ENCODE results near the gene ATP8B2.
"Not testable (repeated sequence)": the region's sequence is repeated elsewhere in the genome, so short reads cannot be mapped to it uniquely, and the experiment has no call there.

Gene ATP8B2, protein sequence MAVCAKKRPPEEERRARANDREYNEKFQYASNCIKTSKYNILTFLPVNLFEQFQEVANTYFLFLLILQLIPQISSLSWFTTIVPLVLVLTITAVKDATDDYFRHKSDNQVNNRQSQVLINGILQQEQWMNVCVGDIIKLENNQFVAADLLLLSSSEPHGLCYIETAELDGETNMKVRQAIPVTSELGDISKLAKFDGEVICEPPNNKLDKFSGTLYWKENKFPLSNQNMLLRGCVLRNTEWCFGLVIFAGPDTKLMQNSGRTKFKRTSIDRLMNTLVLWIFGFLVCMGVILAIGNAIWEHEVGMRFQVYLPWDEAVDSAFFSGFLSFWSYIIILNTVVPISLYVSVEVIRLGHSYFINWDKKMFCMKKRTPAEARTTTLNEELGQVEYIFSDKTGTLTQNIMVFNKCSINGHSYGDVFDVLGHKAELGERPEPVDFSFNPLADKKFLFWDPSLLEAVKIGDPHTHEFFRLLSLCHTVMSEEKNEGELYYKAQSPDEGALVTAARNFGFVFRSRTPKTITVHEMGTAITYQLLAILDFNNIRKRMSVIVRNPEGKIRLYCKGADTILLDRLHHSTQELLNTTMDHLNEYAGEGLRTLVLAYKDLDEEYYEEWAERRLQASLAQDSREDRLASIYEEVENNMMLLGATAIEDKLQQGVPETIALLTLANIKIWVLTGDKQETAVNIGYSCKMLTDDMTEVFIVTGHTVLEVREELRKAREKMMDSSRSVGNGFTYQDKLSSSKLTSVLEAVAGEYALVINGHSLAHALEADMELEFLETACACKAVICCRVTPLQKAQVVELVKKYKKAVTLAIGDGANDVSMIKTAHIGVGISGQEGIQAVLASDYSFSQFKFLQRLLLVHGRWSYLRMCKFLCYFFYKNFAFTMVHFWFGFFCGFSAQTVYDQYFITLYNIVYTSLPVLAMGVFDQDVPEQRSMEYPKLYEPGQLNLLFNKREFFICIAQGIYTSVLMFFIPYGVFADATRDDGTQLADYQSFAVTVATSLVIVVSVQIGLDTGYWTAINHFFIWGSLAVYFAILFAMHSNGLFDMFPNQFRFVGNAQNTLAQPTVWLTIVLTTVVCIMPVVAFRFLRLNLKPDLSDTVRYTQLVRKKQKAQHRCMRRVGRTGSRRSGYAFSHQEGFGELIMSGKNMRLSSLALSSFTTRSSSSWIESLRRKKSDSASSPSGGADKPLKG

DNA sequence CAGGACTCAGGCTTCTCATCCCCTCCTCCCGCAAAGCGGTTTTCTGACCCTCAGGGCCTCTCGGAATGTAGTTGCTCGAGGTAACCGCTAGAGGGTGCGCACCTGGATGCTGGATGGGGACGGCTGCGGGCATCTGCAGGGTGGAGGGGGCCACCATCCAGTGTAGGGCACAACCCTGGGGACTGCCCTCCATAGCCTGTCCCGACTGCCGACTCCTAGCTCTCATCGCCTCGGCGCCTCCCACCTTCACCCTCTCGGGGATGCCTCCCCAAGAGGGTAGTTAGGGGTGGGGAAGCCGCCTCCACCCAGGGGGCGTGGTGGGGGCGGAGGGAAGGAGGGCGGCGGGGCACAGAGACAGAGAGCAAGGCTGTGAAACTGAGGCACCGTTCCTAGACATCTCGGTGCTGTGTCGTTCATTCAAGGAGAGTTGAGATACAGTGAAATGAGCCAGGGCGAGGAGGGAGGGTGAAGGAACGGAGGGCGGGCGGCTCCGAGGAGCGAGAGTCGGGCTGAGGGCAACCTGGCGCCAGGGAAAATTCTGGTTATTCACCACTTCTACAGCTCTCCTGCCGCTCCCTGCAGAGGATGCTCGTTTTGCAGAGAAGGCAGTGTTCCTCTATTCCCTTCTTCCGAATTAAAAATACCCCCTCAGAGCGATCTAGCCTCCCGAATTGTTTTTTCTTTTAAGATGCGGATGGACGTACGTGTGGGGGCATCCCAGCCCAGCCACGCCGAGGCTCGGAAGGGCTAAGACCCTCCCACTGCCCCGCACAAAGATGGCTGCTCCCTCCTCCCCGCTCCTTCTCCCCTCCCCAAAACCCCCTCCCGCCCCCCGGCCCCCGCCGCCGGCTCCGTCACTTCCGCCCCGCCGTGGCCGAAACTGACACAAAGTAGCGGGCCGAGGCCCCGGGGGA lies at the start of gene ATP8B2:
ATP8B2 (plus strand) TSS at position 857 of the 914 bp plus-strand sequence. CDS start 2,617 bp downstream, outside the sequence.
- DNase-seq: peak; percentile 74

DNA sequence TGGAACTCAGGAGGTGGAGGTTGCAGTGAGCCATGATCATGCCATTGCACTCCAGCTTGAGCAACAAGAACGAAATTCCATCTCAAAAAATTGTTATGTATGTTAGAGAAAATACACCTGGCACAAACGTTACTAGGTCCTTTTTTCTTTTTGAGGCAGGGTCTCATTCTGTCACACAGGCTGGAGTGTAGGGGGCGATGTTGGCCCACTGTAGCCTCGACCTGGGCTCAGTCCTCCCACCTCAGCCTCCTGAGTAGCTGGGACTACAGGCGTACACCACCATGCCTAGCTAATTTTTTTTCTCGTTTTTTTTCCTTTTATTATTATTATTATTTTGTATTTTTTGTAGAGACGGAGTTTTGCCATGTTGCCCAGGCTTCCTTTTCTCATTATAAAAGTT lies 48.5 kb upstream of the ATP8B2 start:
- DNase-seq: no peak

DNA sequence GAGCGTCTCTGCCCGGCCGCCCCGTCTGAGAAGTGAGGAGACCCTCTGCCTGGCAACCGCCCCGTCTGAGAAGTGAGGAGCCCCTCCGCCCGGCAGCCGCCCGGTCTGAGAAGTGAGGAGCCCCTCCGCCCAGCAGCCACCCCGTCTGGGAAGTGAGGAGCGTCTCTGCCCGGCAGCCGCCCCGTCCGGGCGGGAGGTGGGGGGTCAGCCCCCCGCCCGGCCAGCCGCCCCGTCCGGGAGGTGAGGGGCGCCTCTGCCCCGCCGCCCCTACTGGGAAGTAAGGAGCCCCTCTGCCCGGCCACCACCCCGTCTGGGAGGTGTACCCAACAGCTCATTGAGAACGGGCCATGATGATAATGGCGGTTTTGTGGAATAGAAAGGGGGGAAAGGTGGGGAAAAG lies 37.7 kb upstream of the ATP8B2 start:
- not testable (repeated sequence) for DNase-seq

DNA sequence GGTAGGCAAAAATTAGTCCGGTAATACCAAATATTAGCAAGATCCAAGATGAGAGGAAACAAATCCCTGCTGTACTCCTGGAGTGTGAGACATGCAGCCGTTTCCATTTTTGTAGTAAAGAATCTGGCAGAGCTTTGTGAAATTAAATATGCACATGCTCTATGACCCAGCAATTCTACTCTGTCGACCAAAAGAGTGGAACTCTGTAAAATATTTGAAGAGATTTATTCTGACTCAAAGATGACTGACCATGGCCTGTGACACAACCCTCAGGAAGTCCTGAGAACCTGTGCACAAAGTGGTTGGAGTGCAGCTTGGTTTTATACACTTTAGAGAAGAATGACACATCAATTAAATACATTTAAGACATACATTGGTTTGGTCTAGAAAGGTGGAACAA lies 36.7 kb upstream of the ATP8B2 start:
- no peak for DNase-seq

DNA sequence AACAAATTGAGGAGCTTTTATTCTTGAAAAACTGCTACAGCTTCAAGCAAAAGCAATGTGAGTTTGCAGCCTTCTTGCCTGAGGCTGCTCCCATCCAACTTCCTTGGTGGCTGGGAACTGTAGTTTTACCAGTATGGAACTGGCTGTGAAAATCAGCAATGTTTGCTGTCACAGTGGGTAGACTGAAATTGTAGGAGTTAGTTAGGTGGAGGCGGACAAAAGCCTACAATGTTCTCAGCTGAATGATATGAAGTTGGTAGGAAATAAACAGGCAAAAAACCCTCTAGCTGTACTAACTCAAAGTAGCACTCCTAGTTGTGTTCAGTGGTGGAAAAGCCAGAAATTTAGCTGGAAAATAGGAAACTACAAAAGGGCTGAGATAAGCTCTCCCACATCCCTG lies 34.4 kb upstream of the ATP8B2 start:
- DNase-seq: no peak

DNA sequence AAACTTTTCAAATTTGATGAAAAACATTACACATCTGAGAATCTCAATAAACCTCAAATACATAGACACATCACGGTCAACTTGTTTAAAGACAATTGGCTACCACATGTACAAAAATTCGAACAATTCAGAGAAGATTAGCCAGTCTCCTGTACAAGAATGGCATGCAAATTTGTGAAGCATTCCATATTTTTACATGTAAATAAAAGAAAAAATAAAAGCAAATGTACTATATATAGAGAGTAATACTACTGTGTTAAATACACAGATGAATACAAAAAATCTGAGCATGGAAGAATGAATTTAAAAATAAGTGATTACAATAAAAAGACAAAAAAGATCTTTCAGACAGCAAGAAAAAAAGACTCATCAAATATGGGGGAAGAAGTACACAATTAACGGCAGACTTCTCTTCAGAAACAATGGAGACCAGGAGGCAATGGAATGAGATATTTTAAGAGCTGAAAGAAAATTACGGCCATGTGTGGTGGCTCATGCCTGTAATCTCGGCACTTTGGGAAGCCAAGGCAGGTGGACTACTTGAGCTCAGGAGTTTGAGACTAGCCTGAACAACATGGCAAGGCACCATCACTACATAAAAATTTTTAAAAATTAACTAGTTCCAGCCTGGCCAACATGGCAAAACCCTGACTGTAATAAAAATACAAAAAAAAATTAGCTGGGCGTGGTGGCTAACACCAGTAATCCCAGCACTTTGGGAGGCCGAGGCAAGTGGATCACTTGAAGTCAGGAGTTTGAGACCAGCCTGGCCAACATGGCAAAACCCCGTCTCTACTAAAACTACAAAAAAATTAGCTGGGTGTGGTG lies 29.7 kb upstream of the ATP8B2 start:
- DNase-seq: peak; percentile 20

DNA sequence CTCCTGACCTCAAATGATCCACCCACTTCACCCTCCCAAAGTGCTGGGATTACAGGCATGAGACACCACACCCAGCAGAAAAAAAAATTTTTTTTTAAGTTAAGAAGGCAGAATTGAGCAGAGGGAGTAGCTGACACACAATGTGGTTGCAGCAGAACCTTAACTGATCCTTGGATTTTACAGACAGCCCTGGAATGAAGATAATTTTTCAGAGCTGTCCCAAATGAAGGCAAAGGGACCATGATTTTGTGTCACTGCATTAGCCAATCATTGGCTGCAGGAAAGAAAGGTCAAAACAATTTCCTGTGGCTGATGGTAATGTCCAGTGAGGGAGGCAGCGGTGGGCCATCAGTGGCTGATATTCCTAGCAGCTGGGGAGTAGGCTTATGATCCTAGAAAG lies 23.7 kb upstream of the ATP8B2 start:
- no peak for DNase-seq

DNA sequence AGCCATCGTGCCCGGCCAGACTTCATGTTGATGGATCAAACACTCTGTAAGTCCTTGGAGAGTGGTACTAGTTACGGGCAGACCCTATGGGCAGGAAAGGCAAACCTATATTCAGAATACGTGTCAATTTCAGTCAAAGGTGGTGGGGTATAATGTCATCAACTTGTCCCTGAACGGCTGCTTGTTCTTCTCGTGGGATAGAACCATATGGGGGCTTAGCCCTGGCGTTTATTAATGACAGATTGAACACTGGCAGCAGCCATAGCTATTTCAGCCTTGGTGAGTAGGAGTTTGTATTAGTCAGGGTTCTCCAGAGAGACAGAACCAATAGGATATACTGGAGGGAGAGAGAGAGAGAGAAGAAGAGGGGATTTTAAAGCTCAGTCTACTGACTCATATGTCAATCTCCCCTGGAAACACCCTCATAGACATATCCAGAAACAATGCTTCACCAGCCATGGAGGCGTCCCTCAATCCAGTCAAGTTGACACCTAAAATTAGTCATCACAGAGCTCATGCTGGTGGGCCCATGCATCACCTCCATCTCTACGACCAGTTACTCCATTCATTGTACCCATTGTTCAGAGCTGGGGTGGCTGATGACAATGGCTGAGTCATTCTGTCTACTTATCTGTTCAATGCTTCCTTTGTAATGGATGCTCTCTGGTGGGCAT lies 20.5 kb upstream of the ATP8B2 start:
- no peak for DNase-seq

DNA sequence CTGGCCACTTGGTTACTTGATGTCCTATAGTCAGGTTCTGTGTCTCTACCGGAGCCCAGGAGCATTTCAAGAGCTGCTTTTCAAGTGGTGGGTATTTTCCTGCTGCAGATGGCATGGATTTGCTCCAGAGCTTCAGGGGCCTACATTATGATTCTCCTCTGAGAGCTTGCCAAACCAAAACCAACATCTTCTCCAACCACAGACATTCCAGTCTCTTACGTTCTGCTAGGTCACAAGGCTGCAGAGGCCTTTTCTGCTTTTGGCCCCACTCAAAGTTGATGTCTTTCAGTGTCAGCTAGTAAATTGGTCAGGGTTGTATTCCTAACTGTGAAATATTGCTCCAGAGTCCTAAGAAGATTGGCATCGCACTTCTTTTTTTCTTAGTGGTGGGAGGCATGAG lies 19.2 kb upstream of the ATP8B2 start:
- DNase-seq: no peak

DNA sequence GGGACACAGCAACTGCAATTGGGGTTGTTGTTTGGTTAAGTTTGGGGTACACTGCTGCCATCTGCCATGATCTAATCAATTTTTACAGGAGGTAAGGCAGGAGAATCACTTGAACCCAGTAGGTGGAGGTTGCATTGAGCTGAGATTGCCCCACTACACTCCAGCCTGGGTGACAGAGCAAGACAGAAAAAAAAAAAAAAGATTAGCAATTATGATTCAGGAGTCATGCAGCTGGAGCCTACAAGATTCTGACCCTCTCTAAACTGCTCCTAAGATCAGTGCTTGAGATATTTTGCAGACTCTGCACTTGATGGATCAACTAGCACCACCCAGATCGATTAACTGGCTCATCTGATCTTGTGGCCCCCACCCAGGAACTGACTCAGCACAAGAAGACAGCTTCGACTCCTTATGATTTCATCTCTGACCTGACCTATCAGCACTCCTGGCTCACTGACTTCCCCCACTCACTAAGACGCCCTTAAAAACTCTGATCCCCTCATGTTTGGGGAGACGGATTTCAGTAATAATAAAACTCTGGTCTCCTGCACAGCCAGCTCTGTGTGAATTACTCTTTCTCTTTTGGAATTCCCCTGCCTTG lies 17.6 kb upstream of the ATP8B2 start:
- not testable (repeated sequence) for DNase-seq

DNA sequence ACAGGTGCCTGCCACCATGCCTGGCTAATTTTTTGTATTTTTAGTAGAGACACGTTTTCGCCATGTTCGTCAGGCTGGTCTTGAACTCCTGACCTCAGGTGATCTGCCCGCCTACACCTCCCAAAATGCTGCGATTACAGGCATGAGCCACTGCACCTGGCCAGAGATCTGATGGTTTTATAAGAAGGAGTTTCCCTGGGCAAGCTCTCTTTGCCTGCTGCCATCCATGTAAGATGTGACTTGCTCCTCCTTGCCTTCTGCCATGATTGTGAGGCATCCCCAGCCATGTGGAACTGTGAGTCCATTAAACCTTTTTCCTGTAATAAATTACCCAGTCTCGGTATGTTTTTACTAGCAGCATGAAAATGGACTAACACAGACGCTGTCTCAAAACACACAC lies 16.2 kb upstream of the ATP8B2 start:
- DNase-seq: not testable (repeated sequence)

DNA sequence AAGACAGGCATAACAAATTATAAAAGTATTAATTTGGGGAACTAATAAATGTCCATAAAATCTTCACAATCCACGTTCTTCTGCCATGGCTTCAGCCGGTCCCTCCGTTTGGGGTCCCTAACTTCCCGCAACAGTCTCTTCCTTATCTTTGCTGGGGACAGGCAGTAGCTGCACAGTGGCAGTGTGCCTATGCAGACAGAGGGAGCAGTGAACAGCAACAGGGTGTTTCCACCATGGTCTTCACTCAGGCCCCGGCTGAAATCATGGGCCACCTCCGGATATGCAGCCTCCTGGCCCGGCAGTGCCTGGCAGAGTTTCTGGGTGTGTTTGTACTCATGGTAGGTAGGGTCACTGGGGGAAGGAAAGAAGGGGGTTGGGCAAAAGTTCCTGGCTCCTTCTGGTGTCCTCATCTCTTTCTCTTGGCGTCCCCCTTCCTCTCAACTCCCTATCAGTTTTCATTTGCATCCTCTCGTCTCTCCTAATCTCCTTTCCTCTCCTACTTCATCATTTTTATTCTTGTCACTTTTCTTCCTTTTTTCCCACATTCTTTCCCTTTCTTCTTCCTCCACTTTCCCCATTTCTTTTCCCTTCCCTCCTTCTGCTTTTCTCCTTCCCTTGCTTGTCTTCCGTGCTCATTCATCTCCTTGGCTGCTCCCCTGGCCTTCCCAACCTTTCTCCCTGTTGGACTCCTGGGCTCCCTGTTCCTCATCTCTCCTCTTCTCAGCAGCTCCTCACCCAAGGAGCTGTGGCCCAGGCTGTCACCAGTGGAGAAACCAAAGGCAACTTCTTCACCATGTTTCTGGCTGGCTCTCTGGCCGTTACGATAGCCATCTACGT lies 12.9 kb upstream of the ATP8B2 start:
- DNase-seq: not testable (repeated sequence)

DNA sequence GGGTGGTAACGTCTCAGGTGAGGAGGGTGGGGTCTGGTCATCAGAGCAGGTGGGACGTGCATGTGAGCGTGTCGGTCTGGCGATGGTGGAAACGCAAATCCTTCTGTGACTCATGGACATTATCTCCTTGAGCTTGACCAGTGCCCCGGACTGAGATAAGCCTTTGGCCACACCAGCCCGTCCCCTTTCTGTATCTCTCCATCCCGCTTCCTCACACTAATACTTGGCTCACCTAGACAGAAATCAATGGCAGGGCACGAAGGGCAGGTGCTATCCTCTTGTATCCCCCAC lies 12.3 kb upstream of the ATP8B2 start:
- DNase-seq: no peak

DNA sequence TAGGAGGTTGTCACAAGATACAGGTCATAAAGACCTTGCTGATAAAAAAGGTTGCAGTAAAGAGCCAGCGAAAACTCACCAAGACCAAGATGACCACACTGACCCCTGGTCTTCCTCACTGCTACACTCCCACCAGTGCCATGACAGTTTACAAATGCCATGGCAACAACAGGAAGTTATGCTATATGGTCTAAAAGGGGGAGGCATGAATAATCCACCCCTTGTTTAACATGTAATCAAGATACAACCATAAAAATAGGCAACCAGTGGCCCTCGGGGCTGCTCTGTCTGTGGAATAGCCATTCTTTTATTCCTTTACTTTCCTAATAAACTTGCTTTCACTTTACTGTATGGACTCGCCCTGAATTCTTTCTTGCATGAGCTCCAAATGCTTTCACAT lies 11.1 kb upstream of the ATP8B2 start:
- DNase-seq: not testable (repeated sequence)

DNA sequence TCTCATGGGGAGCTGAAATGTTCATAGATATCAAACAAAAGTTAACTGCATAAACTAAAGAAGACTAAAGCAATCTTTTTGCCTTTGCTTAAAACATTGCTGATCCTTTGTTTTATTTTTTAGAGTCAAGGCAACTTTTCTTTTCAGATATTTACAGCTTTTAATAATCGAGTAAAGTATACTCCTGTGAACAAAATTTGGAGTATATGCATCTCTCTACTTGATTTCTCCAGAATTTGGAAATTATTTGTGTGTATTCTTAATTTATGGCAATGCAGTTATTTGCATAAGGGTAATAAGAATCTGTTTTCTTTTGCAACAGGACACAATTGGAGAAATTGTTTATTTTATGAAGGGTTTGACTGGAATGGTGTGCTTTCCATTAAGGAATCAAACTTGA lies 8.6 kb upstream of the ATP8B2 start:
- no peak for DNase-seq

DNA sequence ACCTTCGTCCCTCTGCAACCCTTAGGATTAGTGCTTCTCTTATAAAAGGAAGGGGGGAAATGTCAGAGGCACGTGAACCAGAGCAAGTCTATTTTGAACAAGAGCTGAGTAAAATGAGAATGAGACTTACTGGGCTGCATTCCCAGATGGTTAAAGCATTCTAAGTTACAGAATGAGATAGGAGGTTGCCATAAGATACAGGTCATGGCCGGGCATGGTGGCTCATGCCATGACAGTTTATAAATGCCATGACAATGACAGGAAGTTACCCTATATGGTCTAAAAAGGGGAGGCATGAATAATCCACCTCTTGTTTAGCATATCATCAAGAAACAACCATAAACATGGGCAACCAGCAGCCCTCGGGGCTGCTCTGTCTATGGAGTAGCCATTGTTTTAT lies 6.9 kb upstream of the ATP8B2 start:
- no peak for DNase-seq

DNA sequence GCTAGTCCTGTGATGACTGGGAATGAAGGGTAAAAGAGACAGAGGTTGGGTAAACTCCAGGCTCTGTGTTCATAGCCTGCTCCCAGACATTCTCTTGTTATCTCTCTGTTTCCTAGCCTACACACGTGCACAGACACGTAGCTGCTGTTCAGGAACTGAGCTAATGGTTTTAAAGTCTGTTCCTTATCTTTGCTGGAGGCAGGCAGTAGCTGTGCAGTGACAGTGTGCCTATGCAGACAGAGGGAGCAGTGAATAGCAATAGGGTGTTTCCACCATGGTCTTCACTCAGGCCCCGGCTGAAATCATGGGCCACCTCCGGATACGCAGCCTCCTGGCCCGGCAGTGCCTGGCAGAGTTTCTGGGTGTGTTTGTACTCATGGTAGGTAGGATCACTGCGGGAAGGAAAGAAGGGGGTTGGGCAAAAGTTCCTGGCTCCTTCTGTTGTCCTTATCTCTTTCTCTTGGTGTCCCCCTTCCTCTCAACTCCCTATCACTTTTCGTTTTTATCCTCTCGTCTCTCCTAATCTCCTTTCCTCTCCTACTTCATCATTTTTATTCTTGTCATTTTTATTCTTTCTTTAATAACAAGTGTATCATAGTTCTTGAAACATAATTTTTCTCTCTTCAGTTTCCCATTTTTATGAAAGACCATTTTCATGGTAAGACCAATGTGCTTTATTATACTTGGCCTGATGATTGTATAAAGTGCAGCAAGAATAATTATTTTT lies 4.3 kb upstream of the ATP8B2 start, which contains the start of gene AQP10:
AQP10 (plus strand) TSS at position 212 of the 727 bp plus-strand sequence; CDS start at position 275, 63 bp downstream.
- no peak for DNase-seq

DNA sequence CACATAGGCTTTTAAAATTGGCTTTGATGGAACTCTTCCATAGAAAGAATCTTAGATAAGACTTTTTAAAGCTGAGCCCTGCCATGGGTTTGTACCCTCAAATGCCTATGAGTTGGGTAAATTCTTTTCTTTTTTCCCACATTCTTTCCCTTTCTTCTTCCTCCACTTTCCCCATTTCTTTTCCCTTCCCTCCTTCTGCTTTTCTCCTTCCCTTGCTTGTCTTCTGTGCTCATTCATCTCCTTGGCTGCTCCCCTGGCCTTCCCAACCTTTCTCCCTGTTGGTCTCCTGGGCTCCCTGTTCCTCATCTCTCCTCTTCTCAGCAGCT lies 3.8 kb upstream of the ATP8B2 start:
- DNase-seq: not testable (repeated sequence)

DNA sequence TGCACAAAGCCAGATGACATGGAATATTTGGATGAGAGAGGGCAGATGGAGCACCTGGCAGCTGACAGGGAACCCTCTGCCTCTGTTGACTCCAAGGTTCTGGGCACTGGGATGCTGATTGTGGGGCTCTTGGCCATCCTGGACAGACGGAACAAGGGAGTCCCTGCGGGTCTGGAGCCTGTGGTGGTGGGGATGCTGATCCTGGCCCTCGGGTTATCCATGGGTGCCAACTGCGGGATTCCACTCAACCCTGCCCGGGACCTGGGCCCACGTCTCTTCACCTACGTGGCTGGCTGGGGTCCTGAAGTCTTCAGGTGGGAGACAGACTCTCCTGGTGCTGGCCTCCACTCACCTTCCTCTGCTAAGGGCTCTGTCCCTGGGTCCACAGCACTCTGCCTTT lies 1.8 kb upstream of the ATP8B2 start:
- DNase-seq: no peak
